H9 (cell line): ENCODE data around the gene FBXO42. TPM values are rescaled to one million over a fixed set of nuclear protein-coding genes. Genes with fewer than 3 reads are reported as not detected.

Experiments used
- DNase-seq: peaks from one replicate; pipeline ENCODE4 v3.0.0-alpha.2; 2017
- H2AFZ ChIP-seq: one replicate; pipeline ENCODE4 v1.6.1; 2013; ENCODE audit warnings: mild to moderate bottlenecking, low read length, control low read depth, moderate library complexity
- H2AK5ac ChIP-seq: 2 replicates; pipeline ENCODE4 v1.6.1; 2013; ENCODE audit warnings: low read length, control low read depth, mixed read lengths; ENCODE audit not compliant: insufficient read length
- H2BK120ac ChIP-seq: one replicate; pipeline ENCODE4 v1.6.1; 2013; ENCODE audit warnings: low read depth, mild to moderate bottlenecking, low read length, control low read depth, inconsistent platforms; ENCODE audit not compliant: poor library complexity, severe bottlenecking
- H2BK12ac ChIP-seq: 2 replicates; pipeline ENCODE4 v1.6.1; 2013; ENCODE audit warnings: low read length, control low read depth, mixed read lengths, low read depth; ENCODE audit not compliant: insufficient read length
- H2BK15ac ChIP-seq: 2 replicates; pipeline ENCODE4 v1.6.1; 2013; ENCODE audit warnings: low read depth, low read length, control low read depth
- H2BK20ac ChIP-seq: one replicate; pipeline ENCODE4 v1.6.1; 2013; ENCODE audit warnings: low read depth, mild to moderate bottlenecking, low read length, control low read depth, inconsistent platforms; ENCODE audit not compliant: poor library complexity, severe bottlenecking
- H2BK5ac ChIP-seq: 2 replicates; pipeline ENCODE4 v1.6.1; 2013; ENCODE audit warnings: low read length, control low read depth, mixed read lengths; ENCODE audit not compliant: insufficient read length
- H3K14ac ChIP-seq: 2 replicates; pipeline ENCODE4 v1.6.1; 2013; ENCODE audit warnings: low read length, control low read depth; ENCODE audit not compliant: insufficient read depth
- H3K18ac ChIP-seq: 2 replicates; pipeline ENCODE4 v1.6.1; 2013; ENCODE audit warnings: low read depth, mild to moderate bottlenecking, mixed read lengths, low read length, control low read depth; ENCODE audit not compliant: insufficient read length
- H3K23ac ChIP-seq: 2 replicates; pipeline ENCODE4 v1.6.1; 2013; ENCODE audit warnings: low read length, control low read depth, mixed read lengths, low read depth; ENCODE audit not compliant: insufficient read length
- H3K23me2 ChIP-seq: 2 replicates; pipeline ENCODE4 v1.6.1; 2013; ENCODE audit warnings: low read depth, mild to moderate bottlenecking, mixed read lengths, low read length, control low read depth; ENCODE audit not compliant: insufficient read length, poor library complexity, severe bottlenecking
- H3K27ac ChIP-seq: 2 replicates; pipeline ENCODE4 v1.5.1; 2013; ENCODE audit warnings: low read length, control low read depth, mixed read lengths, low read depth; ENCODE audit not compliant: insufficient read length
- H3K27me3 ChIP-seq: 2 replicates; pipeline ENCODE4 v1.6.1; 2013; ENCODE audit warnings: low read length, control low read depth, inconsistent platforms; ENCODE audit not compliant: insufficient read depth
- H3K4ac ChIP-seq: 2 replicates; pipeline ENCODE4 v1.6.1; 2013; ENCODE audit warnings: low read depth, mild to moderate bottlenecking, control low read depth, inconsistent platforms, low read length, moderate library complexity
- H3K4me1 ChIP-seq: 2 replicates; pipeline ENCODE4 v1.6.1; 2013; ENCODE audit warnings: low read length, control low read depth, inconsistent platforms; ENCODE audit not compliant: insufficient read depth
- H3K4me2 ChIP-seq: 2 replicates; pipeline ENCODE4 v1.6.1; 2013; ENCODE audit warnings: low read length, control low read depth, mixed read lengths; ENCODE audit not compliant: insufficient read length, insufficient read depth
- H3K56ac ChIP-seq: 2 replicates; pipeline ENCODE4 v1.6.1; 2013; ENCODE audit warnings: low read depth, mild to moderate bottlenecking, mixed read lengths, low read length, control low read depth; ENCODE audit not compliant: insufficient read length
- H3K79me1 ChIP-seq: 2 replicates; pipeline ENCODE4 v1.6.1; 2013; ENCODE audit warnings: low read depth, mild to moderate bottlenecking, moderate library complexity, low read length, control low read depth, inconsistent platforms; ENCODE audit not compliant: insufficient read depth, poor library complexity, severe bottlenecking
- H3K79me2 ChIP-seq: 2 replicates; pipeline ENCODE4 v1.6.1; 2013; ENCODE audit warnings: low read length, control low read depth, inconsistent platforms; ENCODE audit not compliant: insufficient read depth
- H3K9ac ChIP-seq: 2 replicates; pipeline ENCODE4 v1.6.1; 2013; ENCODE audit warnings: low read length, control low read depth, mixed read lengths; ENCODE audit not compliant: insufficient read length; ENCODE audit errors: extremely low read depth
- H3K9me3 ChIP-seq: one replicate; pipeline ENCODE4 v1.6.1; 2013; ENCODE audit warnings: low read depth, low read length, inconsistent platforms; ENCODE audit not compliant: control insufficient read depth
- H3T11ph ChIP-seq: one replicate; pipeline ENCODE4 v1.6.1; 2013; ENCODE audit warnings: mild to moderate bottlenecking, low read length, control low read depth, inconsistent platforms
- H4K20me1 ChIP-seq: one replicate; pipeline ENCODE4 v1.6.1; 2013; ENCODE audit not compliant: control insufficient read depth, insufficient read length, insufficient read depth
- H4K5ac ChIP-seq: 2 replicates; pipeline ENCODE4 v1.6.1; 2013; ENCODE audit warnings: low read depth, mild to moderate bottlenecking, mixed read lengths, low read length, control low read depth; ENCODE audit not compliant: insufficient read length
- H4K8ac ChIP-seq: replicated peaks from 2 replicates; pipeline ENCODE4 v1.6.1; 2013; ENCODE audit warnings: low read length, control low read depth, mixed read lengths, low read depth; ENCODE audit not compliant: insufficient read length
- H4K91ac ChIP-seq: 2 replicates; pipeline ENCODE4 v1.6.1; 2013; ENCODE audit warnings: low read depth, mild to moderate bottlenecking, moderate library complexity, mixed read lengths, low read length, control low read depth; ENCODE audit not compliant: insufficient read length
- H3K27ac Mint-ChIP-seq, 3 experiments: 2 replicates in 2 of 3; 3 replicates in 1 of 3; pipeline ENCODE4 v1.8.0; 2020 to 2021; ENCODE audit warnings: mixed read lengths in 3 of 3, mild to moderate bottlenecking in 1 of 3, moderate library complexity in 1 of 3
- H3K27me3 Mint-ChIP-seq: 2 replicates; pipeline ENCODE4 v1.8.0; 2021; ENCODE audit warnings: low read depth, mild to moderate bottlenecking, moderate library complexity, mixed read lengths
- H3K36me3 Mint-ChIP-seq, 3 experiments: 2 replicates in 2 of 3; 3 replicates in 1 of 3; pipeline ENCODE4 v1.8.0; 2020 to 2021; ENCODE audit warnings: low read depth in 3 of 3, mixed read lengths in 3 of 3; ENCODE audit not compliant: insufficient read depth in 1 of 3
- H3K4me1 Mint-ChIP-seq, 2 experiments: 2 replicates each; pipeline ENCODE4 v1.8.0; 2020; ENCODE audit warnings: mixed read lengths in 2 of 2
- H3K4me3 Mint-ChIP-seq, 2 experiments: 2 replicates in 1 of 2; 3 replicates in 1 of 2; pipeline ENCODE4 v1.8.0; 2020 to 2021; ENCODE audit warnings: mild to moderate bottlenecking in 2 of 2, mixed read lengths in 2 of 2, moderate library complexity in 1 of 2
- H3K9me3 Mint-ChIP-seq, 2 experiments: 2 replicates in 1 of 2; 3 replicates in 1 of 2; pipeline ENCODE4 v1.8.0; 2020; ENCODE audit warnings: mild to moderate bottlenecking in 2 of 2, mixed read lengths in 2 of 2, moderate library complexity in 1 of 2
- CTCF ChIP-seq: fragments of 200-600 bp; sonication (generic); conservative IDR thresholded peaks from 3 replicates; pipeline ENCODE4 v1.8.0; 2021; ENCODE audit warnings: antibody characterized with exemption, mild to moderate bottlenecking
- WGBS: extraction: QIAGEN DNeasy Blood & Tissue Kit; methylation state at CpG from one replicate; pipeline ENCODE4 v1.1.7; 2013; ENCODE audit warnings: missing lambda C conversion rate, low lambda C conversion rate, mixed read lengths; ENCODE audit not compliant: insufficient read length; ENCODE audit errors: extremely low coverage; 5-methylcytosine and 5-hydroxymethylcytosine counted together
- total RNA-seq: library from RNA; stranded (reverse); gene quantifications from 2 replicates; pipeline ENCODE4 v1.2.1, GENCODE V29; 2021

The FBXO42 gene
- total RNA-seq, 1 experiment from 2014 or later: 17.4 TPM

- Histone ChIP-seq H4K91ac (no peak overlapping the region), H2BK15ac (no peak overlapping the region), H4K8ac (no peak overlapping the region), H3K79me1 (no peaks in the 10 kb centered on the region), H3K27me3 (no peaks in the 10 kb centered on the region), H3K27ac (no peak overlapping the region), H3K4me1 (no peaks in the 10 kb centered on the region), H3K9me3 (no peaks in the 10 kb centered on the region), H2BK12ac (no peak overlapping the region), H2AFZ (no peak overlapping the region), H2BK120ac (no peak overlapping the region), H3T11ph (no peak overlapping the region), H3K14ac (no peak overlapping the region), H2AK5ac (no peak overlapping the region), H3K4me2 (no peak overlapping the region), H2BK20ac (no peak overlapping the region), H3K23me2 (no peaks in the 10 kb centered on the region), H3K56ac (no peak overlapping the region), H4K20me1 (no peaks in the 10 kb centered on the region), H3K23ac (no peak overlapping the region), H2BK5ac (no peak overlapping the region), H3K79me2 (no peaks in the 10 kb centered on the region), H4K5ac (no peak overlapping the region), H3K18ac (no peak overlapping the region), H3K9ac (no peak overlapping the region), H3K4ac (no peak overlapping the region)
- Mint-ChIP-seq H3K27me3 (no peaks in the 10 kb centered on the region), H3K27ac (no peak overlapping the region), H3K36me3 (peaks cover 6 to 51% (median 33%) of the 10 kb centered on the region in 3 experiments; a peak in 6 of 7 replicates), H3K4me3 (no peak overlapping the region), H3K4me1 (no peaks in the 10 kb centered on the region), H3K9me3 (no peaks in the 10 kb centered on the region)
- no peak for TF ChIP-seq CTCF
- no peak for DNase-seq
- no CpG with 5 or more reads among the region's 10 CpGs for WGBS
Observed at GRCh38 chr1:16251381-16251780, 100.9 kb downstream of the FBXO42 start.
